ENCODE measurements around the gene ZSCAN9. TPM values are rescaled to one million over a fixed set of nuclear protein-coding genes. Genes with fewer than 3 reads are reported as not detected.

ZSCAN9 gene
- total and polyA plus RNA-seq, 2 of the 13 experiments (the other 11 are each of a cell fraction or from before 2014, with no cell fraction given), result 14.6 to 17.8 TPM

- ATAC-seq, result no peak
- intact Hi-C loops (cut with micrococcal nuclease; ENCODE audit: unreplicated experiment), result loop anchor here (5.0 kb wide), 1 partner anchor 56 kb away; no protein-coding TSS in a partner anchor
- ChIA-PET CTCF (ENCODE audit: low intra/inter-chr PET ratio, low total read pairs) (no interaction called here), POLR2A (interaction anchor here (0.6 to 3.2 kb wide), 22 partner anchors 11 to 594 kb away, joined by 3 to 67 read pairs (median 8); partner anchors contain the start of genes PGBD1, ZKSCAN3, ZKSCAN4 and ZKSCAN8)
- DNase-seq (ENCODE audit: low spot score), result no peak
- in situ Hi-C loops (cut with HindIII; ENCODE audit: extremely low pct_ligation_motif_present, low pct_unique_long_range_greater_than_20kb), result no loop called here
- Histone ChIP-seq H3K79me2 (ENCODE audit: insufficient read depth, low read length) (peaks cover 19% of the 10 kb centered on the region), H3K27ac (ENCODE audit: extremely low read length, insufficient read depth, low read length) (peak overlapping the region; percentile 51), H4K20me1 (ENCODE audit: insufficient read depth, low read length) (no peaks in the 10 kb centered on the region), H2AFZ (ENCODE audit: low read length) (peak overlapping the region; percentile 91), H3K9me3 (ENCODE audit: low read length) (no peaks in the 10 kb centered on the region), H3K36me3 (replicated peaks in 1 of 2; ENCODE audit: control insufficient read depth in 1 of 2, insufficient read depth in 2 of 2, low read length in 2 of 2) (no peaks in the 10 kb centered on the region), H3K4me2 (ENCODE audit: low read depth, low read length) (peak overlapping the region; percentile 80), H3K27me3 (ENCODE audit: control insufficient read depth in 1 of 2, insufficient read depth in 2 of 2, low read length in 2 of 2) (peaks cover 0 to 17% of the 10 kb centered on the region in 2 experiments; a peak in 3 of 5 replicates), H3K9ac (ENCODE audit: insufficient read depth, low read depth, low read length) (peak overlapping the region; percentile 80), H3K4me1 (ENCODE audit: insufficient read depth, low read length) (peaks cover 26% of the 10 kb centered on the region), H3K4me3 (replicated peaks in 1 of 3; ENCODE audit: insufficient read depth in 1 of 3, low read depth in 2 of 3, low read length in 3 of 3) (peak overlapping the region; percentile 85 to 91 (median 87))
- no peak for FAIRE-seq
- BruUV-seq (replicated peaks), result TSS peak; percentile 90
- 7% methylated on average over 5 of the region's 5 CpGs for WGBS (ENCODE audit: low lambda C conversion rate)
- TF ChIP-seq, protein P1, sequence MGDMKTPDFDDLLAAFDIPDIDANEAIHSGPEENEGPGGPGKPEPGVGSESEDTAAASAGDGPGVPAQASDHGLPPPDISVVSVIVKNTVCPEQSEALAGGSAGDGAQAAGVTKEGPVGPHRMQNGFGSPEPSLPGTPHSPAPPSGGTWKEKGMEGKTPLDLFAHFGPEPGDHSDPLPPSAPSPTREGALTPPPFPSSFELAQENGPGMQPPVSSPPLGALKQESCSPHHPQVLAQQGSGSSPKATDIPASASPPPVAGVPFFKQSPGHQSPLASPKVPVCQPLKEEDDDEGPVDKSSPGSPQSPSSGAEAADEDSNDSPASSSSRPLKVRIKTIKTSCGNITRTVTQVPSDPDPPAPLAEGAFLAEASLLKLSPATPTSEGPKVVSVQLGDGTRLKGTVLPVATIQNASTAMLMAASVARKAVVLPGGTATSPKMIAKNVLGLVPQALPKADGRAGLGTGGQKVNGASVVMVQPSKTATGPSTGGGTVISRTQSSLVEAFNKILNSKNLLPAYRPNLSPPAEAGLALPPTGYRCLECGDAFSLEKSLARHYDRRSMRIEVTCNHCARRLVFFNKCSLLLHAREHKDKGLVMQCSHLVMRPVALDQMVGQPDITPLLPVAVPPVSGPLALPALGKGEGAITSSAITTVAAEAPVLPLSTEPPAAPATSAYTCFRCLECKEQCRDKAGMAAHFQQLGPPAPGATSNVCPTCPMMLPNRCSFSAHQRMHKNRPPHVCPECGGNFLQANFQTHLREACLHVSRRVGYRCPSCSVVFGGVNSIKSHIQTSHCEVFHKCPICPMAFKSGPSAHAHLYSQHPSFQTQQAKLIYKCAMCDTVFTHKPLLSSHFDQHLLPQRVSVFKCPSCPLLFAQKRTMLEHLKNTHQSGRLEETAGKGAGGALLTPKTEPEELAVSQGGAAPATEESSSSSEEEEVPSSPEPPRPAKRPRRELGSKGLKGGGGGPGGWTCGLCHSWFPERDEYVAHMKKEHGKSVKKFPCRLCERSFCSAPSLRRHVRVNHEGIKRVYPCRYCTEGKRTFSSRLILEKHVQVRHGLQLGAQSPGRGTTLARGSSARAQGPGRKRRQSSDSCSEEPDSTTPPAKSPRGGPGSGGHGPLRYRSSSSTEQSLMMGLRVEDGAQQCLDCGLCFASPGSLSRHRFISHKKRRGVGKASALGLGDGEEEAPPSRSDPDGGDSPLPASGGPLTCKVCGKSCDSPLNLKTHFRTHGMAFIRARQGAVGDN (CRISPR knock-in tag; IDR thresholded peaks at IDR 0.05), result no peak
- TF ChIP-seq THAP11 (CRISPR knock-in tag; IDR thresholded peaks at IDR 0.05), result no peak
- TF ChIP-seq MAF1 (CRISPR knock-in tag; IDR thresholded peaks at IDR 0.05; ENCODE audit: borderline replicate concordance), result no peak
- TF ChIP-seq ZNF550 (CRISPR knock-in tag; IDR thresholded peaks at IDR 0.05; ENCODE audit: borderline replicate concordance), result no peak
- no peak for TF ChIP-seq ZNF569 (CRISPR knock-in tag; IDR thresholded peaks at IDR 0.05; ENCODE audit: borderline replicate concordance)
- no peak for TF ChIP-seq ZNF549 (CRISPR knock-in tag; IDR thresholded peaks at IDR 0.05)
- TF ChIP-seq, protein P2, sequence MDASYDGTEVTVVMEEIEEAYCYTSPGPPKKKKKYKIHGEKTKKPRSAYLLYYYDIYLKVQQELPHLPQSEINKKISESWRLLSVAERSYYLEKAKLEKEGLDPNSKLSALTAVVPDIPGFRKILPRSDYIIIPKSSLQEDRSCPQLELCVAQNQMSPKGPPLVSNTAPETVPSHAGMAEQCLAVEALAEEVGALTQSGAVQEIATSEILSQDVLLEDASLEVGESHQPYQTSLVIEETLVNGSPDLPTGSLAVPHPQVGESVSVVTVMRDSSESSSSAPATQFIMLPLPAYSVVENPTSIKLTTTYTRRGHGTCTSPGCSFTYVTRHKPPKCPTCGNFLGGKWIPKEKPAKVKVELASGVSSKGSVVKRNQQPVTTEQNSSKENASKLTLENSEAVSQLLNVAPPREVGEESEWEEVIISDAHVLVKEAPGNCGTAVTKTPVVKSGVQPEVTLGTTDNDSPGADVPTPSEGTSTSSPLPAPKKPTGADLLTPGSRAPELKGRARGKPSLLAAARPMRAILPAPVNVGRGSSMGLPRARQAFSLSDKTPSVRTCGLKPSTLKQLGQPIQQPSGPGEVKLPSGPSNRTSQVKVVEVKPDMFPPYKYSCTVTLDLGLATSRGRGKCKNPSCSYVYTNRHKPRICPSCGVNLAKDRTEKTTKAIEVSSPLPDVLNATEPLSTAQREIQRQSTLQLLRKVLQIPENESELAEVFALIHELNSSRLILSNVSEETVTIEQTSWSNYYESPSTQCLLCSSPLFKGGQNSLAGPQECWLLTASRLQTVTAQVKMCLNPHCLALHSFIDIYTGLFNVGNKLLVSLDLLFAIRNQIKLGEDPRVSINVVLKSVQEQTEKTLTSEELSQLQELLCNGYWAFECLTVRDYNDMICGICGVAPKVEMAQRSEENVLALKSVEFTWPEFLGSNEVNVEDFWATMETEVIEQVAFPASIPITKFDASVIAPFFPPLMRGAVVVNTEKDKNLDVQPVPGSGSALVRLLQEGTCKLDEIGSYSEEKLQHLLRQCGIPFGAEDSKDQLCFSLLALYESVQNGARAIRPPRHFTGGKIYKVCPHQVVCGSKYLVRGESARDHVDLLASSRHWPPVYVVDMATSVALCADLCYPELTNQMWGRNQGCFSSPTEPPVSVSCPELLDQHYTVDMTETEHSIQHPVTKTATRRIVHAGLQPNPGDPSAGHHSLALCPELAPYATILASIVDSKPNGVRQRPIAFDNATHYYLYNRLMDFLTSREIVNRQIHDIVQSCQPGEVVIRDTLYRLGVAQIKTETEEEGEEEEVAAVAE (CRISPR knock-in tag; IDR thresholded peaks at IDR 0.05; ENCODE audit: borderline replicate concordance), result no peak
- no peak for TF ChIP-seq SMAD1 (CRISPR knock-in tag; IDR thresholded peaks at IDR 0.05; ENCODE audit: borderline replicate concordance, low read depth)
- TF ChIP-seq ZFYVE20 (CRISPR knock-in tag; IDR thresholded peaks at IDR 0.05; ENCODE audit: borderline replicate concordance, low read depth), result no peak
- 0 out of 2 replicates have a peak, but pooled peaks have one; percentile 40 for TF ChIP-seq NAIF1 (CRISPR knock-in tag; IDR thresholded peaks at IDR 0.05; ENCODE audit: borderline replicate concordance)
- no peak for TF ChIP-seq NFYC (CRISPR knock-in tag; IDR thresholded peaks at IDR 0.05)
- TF ChIP-seq ZBTB3 (CRISPR knock-in tag; IDR thresholded peaks at IDR 0.05; ENCODE audit: borderline replicate concordance, low read depth), result 0 out of 2 replicates have a peak, but pooled peaks have one; percentile 6
- peak; percentile 55; the same call in 1 of the 2 replicates for TF ChIP-seq ELF4 (CRISPR knock-in tag; IDR thresholded peaks at IDR 0.05; ENCODE audit: borderline replicate concordance)
- TF ChIP-seq MAFF (IDR thresholded peaks at IDR 0.05; ENCODE audit: low read depth, low read length), result no peak
- no peak for TF ChIP-seq HNF4G (IDR thresholded peaks at IDR 0.05; ENCODE audit: borderline replicate concordance, low read depth, low read length)
- no peak for TF ChIP-seq HNF4G (CRISPR knock-in tag; IDR thresholded peaks at IDR 0.05; ENCODE audit: borderline replicate concordance, low read depth)
- no peak for TF ChIP-seq ESRRA (CRISPR knock-in tag; IDR thresholded peaks at IDR 0.05; ENCODE audit: low read depth)
Measured at GRCh38 chr6:28266563-28266961, 41.5 kb downstream of the ZSCAN9 start.
